Liver (tissue), 3 donors: Measurements from ENCODE around the gene GNG4.
"Not testable (repeated sequence)": the region's sequence is repeated elsewhere in the genome, so short reads cannot be mapped to it uniquely, and the experiment has no call there.

ENCODE experiments used
- HNF4A ChIP-seq, 2 donors: conservative IDR thresholded peaks; 2 replicates each; pipeline ENCODE4 v1.6.1; 2016; ENCODE audit warnings: antibody characterized with exemption in 2 of 2, mild to moderate bottlenecking in 2 of 2
- JUND ChIP-seq, 2 donors: IDR thresholded peaks; 2 replicates each; pipeline ENCODE4 v1.6.1; 2016; ENCODE audit warnings: antibody characterized with exemption in 2 of 2
- NR2F2 ChIP-seq: IDR thresholded peaks from 2 replicates; pipeline ENCODE4 v1.6.1; 2016; ENCODE audit warnings: antibody characterized with exemption
- RAD21 ChIP-seq, 2 donors: IDR thresholded peaks; 2 replicates each; pipeline ENCODE4 v1.6.1; 2016; ENCODE audit warnings: antibody characterized with exemption in 2 of 2, mild to moderate bottlenecking in 2 of 2
- SP1 ChIP-seq: IDR thresholded peaks from 2 replicates; pipeline ENCODE4 v1.6.1; 2018; ENCODE audit warnings: antibody characterized with exemption, mild to moderate bottlenecking
- TAF1 ChIP-seq: conservative IDR thresholded peaks from 2 replicates; pipeline ENCODE4 v1.6.1; 2016; ENCODE audit warnings: antibody characterized with exemption, mild to moderate bottlenecking
- TF ChIP-seq, protein P1 (sequence below): fragments of 150-350 bp; IDR thresholded peaks from 2 replicates; pipeline ENCODE4 v1.5.1; 2017; ENCODE audit warnings: improper control_type of control experiment, low read depth, low read length; ENCODE audit not compliant: missing input control
- TF ChIP-seq, protein P2 (sequence below): IDR thresholded peaks from 2 replicates; pipeline ENCODE4 v1.6.1; 2016; ENCODE audit warnings: antibody characterized with exemption
- donor health status: healthy.
- donor health status: healthy.

DNA sequence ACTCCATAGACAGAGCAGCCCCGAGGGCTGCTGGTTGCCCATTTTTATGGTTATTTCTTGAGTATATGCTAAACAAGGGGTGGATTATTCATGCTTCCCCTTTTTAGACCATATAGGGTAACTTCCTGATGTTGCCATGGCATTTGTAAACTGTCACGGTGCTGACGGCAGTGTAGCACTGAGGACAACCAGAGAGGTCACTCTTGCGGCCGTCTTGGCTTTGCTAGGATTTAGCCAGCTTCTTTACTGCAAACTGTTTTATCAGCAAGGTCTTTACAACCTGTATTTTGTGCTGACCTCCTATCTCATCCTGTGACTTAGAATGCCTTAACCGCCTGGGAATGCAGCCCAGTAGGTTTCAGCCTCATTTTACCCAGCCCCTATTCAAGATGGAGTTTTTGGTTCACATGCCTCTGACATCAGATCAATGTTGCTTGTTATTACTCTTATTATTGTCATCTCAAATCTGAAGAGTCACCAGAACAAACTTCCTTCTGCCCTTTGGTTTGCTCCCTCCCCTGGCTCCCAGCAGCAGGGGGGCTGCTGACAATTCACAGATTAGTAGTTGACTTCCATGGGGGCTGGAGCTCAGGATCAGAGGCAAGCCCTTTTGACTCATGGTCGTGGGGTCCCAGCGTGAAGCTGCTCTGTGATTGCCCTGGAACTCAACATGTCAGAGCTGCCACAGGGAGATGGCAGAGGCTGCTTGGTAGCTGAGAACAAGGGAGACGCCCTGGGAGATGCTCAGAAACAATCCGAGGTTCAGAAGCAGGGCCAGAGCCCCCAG is 103.0 kb downstream of the GNG4 start:
- TF ChIP-seq TAF1; SP1; JUND (IDR thresholded peaks at IDR 0.05); NR2F2; HNF4A (conservative IDR thresholded peaks at IDR 0.05); RAD21 (IDR thresholded peaks at IDR 0.05): not testable (repeated sequence)
- TF ChIP-seq, protein P1, sequence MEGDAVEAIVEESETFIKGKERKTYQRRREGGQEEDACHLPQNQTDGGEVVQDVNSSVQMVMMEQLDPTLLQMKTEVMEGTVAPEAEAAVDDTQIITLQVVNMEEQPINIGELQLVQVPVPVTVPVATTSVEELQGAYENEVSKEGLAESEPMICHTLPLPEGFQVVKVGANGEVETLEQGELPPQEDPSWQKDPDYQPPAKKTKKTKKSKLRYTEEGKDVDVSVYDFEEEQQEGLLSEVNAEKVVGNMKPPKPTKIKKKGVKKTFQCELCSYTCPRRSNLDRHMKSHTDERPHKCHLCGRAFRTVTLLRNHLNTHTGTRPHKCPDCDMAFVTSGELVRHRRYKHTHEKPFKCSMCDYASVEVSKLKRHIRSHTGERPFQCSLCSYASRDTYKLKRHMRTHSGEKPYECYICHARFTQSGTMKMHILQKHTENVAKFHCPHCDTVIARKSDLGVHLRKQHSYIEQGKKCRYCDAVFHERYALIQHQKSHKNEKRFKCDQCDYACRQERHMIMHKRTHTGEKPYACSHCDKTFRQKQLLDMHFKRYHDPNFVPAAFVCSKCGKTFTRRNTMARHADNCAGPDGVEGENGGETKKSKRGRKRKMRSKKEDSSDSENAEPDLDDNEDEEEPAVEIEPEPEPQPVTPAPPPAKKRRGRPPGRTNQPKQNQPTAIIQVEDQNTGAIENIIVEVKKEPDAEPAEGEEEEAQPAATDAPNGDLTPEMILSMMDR, result not testable (repeated sequence)
- TF ChIP-seq, protein P2, sequence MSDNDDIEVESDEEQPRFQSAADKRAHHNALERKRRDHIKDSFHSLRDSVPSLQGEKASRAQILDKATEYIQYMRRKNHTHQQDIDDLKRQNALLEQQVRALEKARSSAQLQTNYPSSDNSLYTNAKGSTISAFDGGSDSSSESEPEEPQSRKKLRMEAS, result not testable (repeated sequence)
